Mesodermal cell (in vitro differentiated cells): ENCODE measurements around the gene CRISP1. TPM values are rescaled to one million over a fixed set of nuclear protein-coding genes. Genes with fewer than 3 reads are reported as not detected.
A peak's percentile ranks its signal among the peaks of the same experiment; 100 is the strongest.

Experiments used
- H3K27ac ChIP-seq: 2 replicates; pipeline ENCODE4 v1.7.0; 2013; ENCODE audit warnings: mild to moderate bottlenecking, low read depth, low read length, moderate library complexity; ENCODE audit not compliant: severe bottlenecking
- H3K36me3 ChIP-seq: 2 replicates; pipeline ENCODE4 v1.7.1; 2013; ENCODE audit warnings: mild to moderate bottlenecking, low read length, moderate library complexity; ENCODE audit not compliant: control insufficient read depth, insufficient read depth
- H3K4me1 ChIP-seq: one replicate; pipeline ENCODE4 v1.7.1; 2013; ENCODE audit warnings: mild to moderate bottlenecking, low read length; ENCODE audit not compliant: insufficient read depth, control insufficient read depth, poor library complexity, severe bottlenecking
- H3K4me3 ChIP-seq: 2 replicates; pipeline ENCODE4 v1.7.0; 2013; ENCODE audit warnings: low read length, control low read depth, mild to moderate bottlenecking; ENCODE audit not compliant: insufficient read depth, poor library complexity, severe bottlenecking; ENCODE audit errors: extremely low read depth
- H3K9me3 ChIP-seq: 2 replicates; pipeline ENCODE4 v1.7.1; 2013; ENCODE audit warnings: mild to moderate bottlenecking, low read length, moderate library complexity; ENCODE audit not compliant: control insufficient read depth
- WGBS, 2 experiments: methylation state at CpG; one replicate each; pipeline ENCODE4 v1.1.5; 2013; ENCODE audit warnings: missing lambda C conversion rate in 2 of 2; ENCODE audit not compliant: insufficient coverage in 2 of 2; 5-methylcytosine and 5-hydroxymethylcytosine counted together
- polyA plus RNA-seq, 2 experiments: library from polyadenylated mRNA; stranded (reverse); fragments of 50-300 nt; gene quantifications; one replicate each; pipeline ENCODE4 v1.2.3, GENCODE V29; 2013

Gene CRISP1, protein sequence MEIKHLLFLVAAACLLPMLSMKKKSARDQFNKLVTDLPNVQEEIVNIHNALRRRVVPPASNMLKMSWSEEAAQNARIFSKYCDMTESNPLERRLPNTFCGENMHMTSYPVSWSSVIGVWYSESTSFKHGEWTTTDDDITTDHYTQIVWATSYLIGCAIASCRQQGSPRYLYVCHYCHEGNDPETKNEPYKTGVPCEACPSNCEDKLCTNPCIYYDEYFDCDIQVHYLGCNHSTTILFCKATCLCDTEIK
- not detected for polyA plus RNA-seq (2013, experiment 1 of 2)
- polyA plus RNA-seq (2013, experiment 2 of 2): not detected

DNA sequence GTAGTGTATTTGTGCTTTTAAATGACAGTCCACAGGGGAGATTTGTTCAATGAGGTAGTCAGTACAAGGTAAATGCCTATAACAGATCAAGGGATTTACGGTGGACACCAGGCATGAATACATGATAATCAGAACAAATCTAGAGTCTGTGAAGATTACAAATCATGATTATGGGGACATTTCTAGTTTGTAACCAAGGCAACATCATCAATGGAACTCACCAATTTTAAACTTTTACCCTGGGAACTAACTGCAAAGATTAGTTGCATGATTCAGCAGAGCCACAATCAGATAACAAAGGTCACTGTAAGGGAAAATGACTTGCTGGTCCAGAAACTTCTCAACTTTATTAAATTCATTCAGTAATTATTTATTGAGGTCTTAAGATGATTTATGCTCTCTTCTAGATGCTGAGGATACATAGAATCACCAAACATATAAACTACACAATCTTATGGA lies at the start of gene CRISP1:
Gene CRISP1 (minus strand): TSS at position 51 of the 459 bp plus-strand sequence. CDS start 9,135 bp downstream, outside the sequence.
- H3K36me3 ChIP-seq: no peaks in the 10 kb centered on the region
- H3K9me3 ChIP-seq: peaks cover 6% of the 10 kb centered on the region
- WGBS, 2 experiments: 86 to 100% methylated on average over 1 of the region's 1 CpG
- H3K27ac ChIP-seq: peak within 1 kb of the TSS; percentile 42
- H3K4me3 ChIP-seq: no peak within 1 kb of the TSS
- no peaks in the 10 kb centered on the region for H3K4me1 ChIP-seq

DNA sequence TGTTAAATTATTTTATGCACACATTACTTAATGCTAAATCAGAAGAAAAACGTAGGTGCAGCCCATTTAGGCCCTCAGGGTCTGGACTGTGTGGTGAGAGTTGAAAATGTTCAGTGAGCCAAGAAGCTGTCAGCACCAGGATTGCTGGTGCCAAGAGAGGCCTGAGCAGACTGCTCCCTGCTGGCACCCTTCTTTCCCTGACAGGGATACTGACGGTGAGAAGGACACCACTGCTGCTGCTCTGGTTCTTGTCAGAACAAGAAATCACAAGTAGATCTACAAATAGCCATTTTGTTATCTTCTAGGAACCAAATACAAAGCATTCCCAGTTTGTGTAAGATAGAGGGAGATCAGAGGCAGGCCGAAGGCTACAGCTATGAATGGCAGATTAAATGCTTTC lies 48.7 kb upstream of the CRISP1 start:
- H3K36me3 ChIP-seq: no peaks in the 10 kb centered on the region
- no peaks in the 10 kb centered on the region for H3K9me3 ChIP-seq
- peak overlapping the region; percentile 4 for H3K27ac ChIP-seq
- no peak overlapping the region for H3K4me3 ChIP-seq
- WGBS, 2 experiments: 0% methylated on average over 1 of the region's 3 CpGs; no CpG with 5 or more reads in 1 of the 2 experiments
- H3K4me1 ChIP-seq: no peaks in the 10 kb centered on the region

DNA sequence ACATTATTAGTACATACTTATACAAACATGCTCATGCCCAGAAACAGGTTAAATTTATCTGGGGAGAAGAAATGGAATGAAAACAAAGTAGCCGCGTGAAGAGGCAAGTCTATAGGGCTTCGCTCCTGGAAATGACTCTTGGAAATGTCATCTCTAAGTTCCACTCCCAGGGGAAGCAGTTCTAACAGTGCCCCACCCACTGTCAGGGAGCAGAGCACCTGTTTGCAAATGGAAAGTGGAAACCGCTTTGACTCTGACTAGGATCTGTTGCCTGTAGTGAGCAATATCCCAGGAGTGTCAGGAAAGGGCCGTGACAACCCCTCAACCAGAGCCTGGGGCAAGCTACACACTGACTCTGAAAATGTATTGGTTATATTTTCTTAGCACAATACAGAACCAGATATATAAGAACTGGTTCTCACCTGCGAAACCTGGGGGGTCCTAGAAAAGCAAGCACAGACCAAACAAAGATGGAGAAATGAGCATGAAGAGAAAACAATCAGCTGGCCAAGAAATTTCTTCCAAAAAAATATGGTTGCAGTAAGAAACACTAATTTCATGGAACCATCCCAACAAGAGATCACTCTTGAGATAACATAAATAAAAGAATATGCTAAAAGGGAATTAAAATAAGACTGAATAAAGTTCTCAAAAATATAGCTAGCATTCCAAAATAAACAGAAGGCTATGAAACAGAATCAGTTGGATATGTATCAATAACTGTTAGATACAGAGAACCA lies 47.5 kb upstream of the CRISP1 start:
- Histone ChIP-seq H3K4me1 (no peaks in the 10 kb centered on the region), H3K36me3 (no peaks in the 10 kb centered on the region), H3K4me3 (no peak overlapping the region), H3K27ac (no peak overlapping the region), H3K9me3 (no peaks in the 10 kb centered on the region)
- 48% methylated on average over 3 of the region's 6 CpGs; no CpG with 5 or more reads in 1 of the 2 experiments for WGBS, 2 experiments

- no peaks in the 10 kb centered on the region for H3K36me3 ChIP-seq
- H3K9me3 ChIP-seq: no peaks in the 10 kb centered on the region
- no peak overlapping the region for H3K27ac ChIP-seq
- H3K4me1 ChIP-seq: no peaks in the 10 kb centered on the region
- no peak overlapping the region for H3K4me3 ChIP-seq
- no CpG with 5 or more reads among the region's 1 CpG for WGBS, 2 experiments
Observed at GRCh38 chr6:49912196-49912595, 45.9 kb upstream of the CRISP1 start.

GRCh38 chr6:49911252-49911651 lies 44.9 kb upstream of the CRISP1 start:
- H3K4me1 ChIP-seq: no peaks in the 10 kb centered on the region
- H3K36me3 ChIP-seq: no peaks in the 10 kb centered on the region
- no peak overlapping the region for H3K27ac ChIP-seq
- no peaks in the 10 kb centered on the region for H3K9me3 ChIP-seq
- WGBS, 2 experiments: 88% methylated on average over 1 of the region's 2 CpGs; no CpG with 5 or more reads in 1 of the 2 experiments
- no peak overlapping the region for H3K4me3 ChIP-seq

GRCh38 chr6:49909563-49909962 lies 43.2 kb upstream of the CRISP1 start:
- no peak overlapping the region for H3K27ac ChIP-seq
- no peaks in the 10 kb centered on the region for H3K36me3 ChIP-seq
- 95 to 100% methylated on average over 1 to 2 of the region's 2 CpGs for WGBS, 2 experiments
- no peaks in the 10 kb centered on the region for H3K4me1 ChIP-seq
- H3K4me3 ChIP-seq: no peak overlapping the region
- H3K9me3 ChIP-seq: no peaks in the 10 kb centered on the region

GRCh38 chr6:49906526-49906925 lies 40.2 kb upstream of the CRISP1 start:
- Histone ChIP-seq H3K27ac (no peak overlapping the region), H3K4me3 (no peak overlapping the region), H3K9me3 (no peaks in the 10 kb centered on the region), H3K36me3 (no peaks in the 10 kb centered on the region), H3K4me1 (no peaks in the 10 kb centered on the region)
- 83 to 91% methylated on average over 1 of the region's 1 CpG for WGBS, 2 experiments

GRCh38 chr6:49905296-49905695 lies 39.0 kb upstream of the CRISP1 start:
- H3K36me3 ChIP-seq: no peaks in the 10 kb centered on the region
- 100% methylated on average over 1 of the region's 2 CpGs; no CpG with 5 or more reads in 1 of the 2 experiments for WGBS, 2 experiments
- H3K4me1 ChIP-seq: no peaks in the 10 kb centered on the region
- no peaks in the 10 kb centered on the region for H3K9me3 ChIP-seq
- H3K27ac ChIP-seq: no peak overlapping the region
- no peak overlapping the region for H3K4me3 ChIP-seq

- no peaks in the 10 kb centered on the region for H3K4me1 ChIP-seq
- no peak overlapping the region for H3K27ac ChIP-seq
- H3K4me3 ChIP-seq: no peak overlapping the region
- WGBS, 2 experiments: no CpG with 5 or more reads among the region's 2 CpGs
- H3K9me3 ChIP-seq: no peaks in the 10 kb centered on the region
- no peaks in the 10 kb centered on the region for H3K36me3 ChIP-seq
Observed at GRCh38 chr6:49902856-49903255, 36.5 kb upstream of the CRISP1 start.

DNA sequence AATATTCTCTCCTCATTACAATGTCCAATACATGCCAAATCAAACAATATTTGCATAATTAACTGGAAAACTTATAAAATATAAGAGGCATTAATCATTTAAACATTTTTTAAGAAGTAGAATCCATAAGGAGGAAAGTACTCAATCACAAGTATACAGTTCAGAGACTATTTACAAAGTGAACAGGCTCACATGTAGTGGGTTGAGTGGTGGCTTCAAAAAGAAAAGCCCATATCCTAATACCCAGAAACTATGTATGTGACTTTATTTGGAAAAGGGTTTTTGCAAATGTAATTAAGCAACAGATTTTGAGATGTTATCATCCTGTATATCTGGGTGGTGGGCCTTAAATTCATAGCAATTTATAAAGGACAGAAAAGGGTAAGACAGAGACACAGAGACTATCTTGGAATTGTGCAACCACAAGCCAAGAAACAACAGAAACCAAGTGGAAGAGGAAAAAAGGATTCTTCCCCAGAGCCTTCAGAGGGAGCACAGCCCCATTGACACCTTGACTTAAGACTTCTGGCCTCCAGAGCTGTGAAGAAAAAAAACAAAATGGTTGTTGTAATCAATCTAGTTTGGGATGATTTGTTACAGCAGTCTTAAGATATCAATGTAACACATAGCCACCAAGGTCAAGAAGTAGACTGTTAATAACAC lies 32.7 kb upstream of the CRISP1 start:
- H3K27ac ChIP-seq: no peak overlapping the region
- H3K9me3 ChIP-seq: no peaks in the 10 kb centered on the region
- H3K4me1 ChIP-seq: no peaks in the 10 kb centered on the region
- no peak overlapping the region for H3K4me3 ChIP-seq
- no peaks in the 10 kb centered on the region for H3K36me3 ChIP-seq
